ENCODE data around the gene STXBP5L.
"Not testable (repeated sequence)": the region's sequence is repeated elsewhere in the genome, so short reads cannot be mapped to it uniquely, and the experiment has no call there.

Gene STXBP5L

GRCh38 chr3:121063628-121064027, 155.6 kb downstream of the STXBP5L start:
- no peak for DNase-seq

GRCh38 chr3:121064121-121064520, 156.1 kb downstream of the STXBP5L start:
- DNase-seq = no peak

- DNase-seq = no peak
Observed at GRCh38 chr3:121072133-121072532, 164.1 kb downstream of the STXBP5L start.

GRCh38 chr3:121073011-121073410, 165.0 kb downstream of the STXBP5L start:
- no peak for DNase-seq

GRCh38 chr3:121075191-121075590, 167.2 kb downstream of the STXBP5L start:
- no peak for DNase-seq

- not testable (repeated sequence) for DNase-seq
Observed at GRCh38 chr3:121078378-121079101, 170.5 kb downstream of the STXBP5L start.

GRCh38 chr3:121096953-121097352, 188.9 kb downstream of the STXBP5L start:
- no peak for DNase-seq

GRCh38 chr3:121111086-121111485, 203.1 kb downstream of the STXBP5L start:
- DNase-seq = not testable (repeated sequence)

- DNase-seq = no peak
Observed at GRCh38 chr3:121111914-121112612, 204.1 kb downstream of the STXBP5L start.

GRCh38 chr3:121126033-121126706, 218.2 kb downstream of the STXBP5L start:
- no peak for DNase-seq

- DNase-seq = no peak
Observed at GRCh38 chr3:121126707-121127035, 218.7 kb downstream of the STXBP5L start.

GRCh38 chr3:121152573-121152972, 244.6 kb downstream of the STXBP5L start:
- DNase-seq = no peak

GRCh38 chr3:121153851-121154250, 245.8 kb downstream of the STXBP5L start:
- no peak for DNase-seq

- no peak for DNase-seq
Observed at GRCh38 chr3:121155028-121155427, 247.0 kb downstream of the STXBP5L start.

- DNase-seq = no peak
Observed at GRCh38 chr3:121165397-121165837, 257.4 kb downstream of the STXBP5L start.

GRCh38 chr3:121167374-121168139, 259.6 kb downstream of the STXBP5L start:
- DNase-seq = no peak

GRCh38 chr3:121175083-121175482, 267.1 kb downstream of the STXBP5L start:
- no peak for DNase-seq

GRCh38 chr3:121190626-121191025, 282.6 kb downstream of the STXBP5L start:
- not testable (repeated sequence) for DNase-seq

- no peak for DNase-seq
Observed at GRCh38 chr3:121202573-121202972, 294.6 kb downstream of the STXBP5L start.

GRCh38 chr3:121223116-121223515, 315.1 kb downstream of the STXBP5L start:
- DNase-seq = no peak

- DNase-seq = no peak
Observed at GRCh38 chr3:121228971-121229370, 321.0 kb downstream of the STXBP5L start.

GRCh38 chr3:121230194-121230593, 322.2 kb downstream of the STXBP5L start:
- not testable (repeated sequence) for DNase-seq

GRCh38 chr3:121231872-121232271, 323.9 kb downstream of the STXBP5L start:
- DNase-seq = no peak
